ENCODE data around the gene KIF6. TPM values are rescaled to one million over a fixed set of nuclear protein-coding genes. Genes with fewer than 3 reads are reported as not detected.

KIF6 gene
- total RNA-seq, 1 experiment from 2014 or later, result not detected

GRCh38 chr6:39498096-39498495, 227.1 kb downstream of the KIF6 start:
- no peak overlapping the region for H3K4me3 ChIP-seq (ENCODE audit: low read depth in 2 of 2, low read length in 2 of 2)
- H3K27ac ChIP-seq (ENCODE audit: low read length), result no peak overlapping the region
- DNase-seq (ENCODE audit: low read depth, low spot score) (no peak), ATAC-seq (no peak)
- no peaks in the 10 kb centered on the region for H3K36me3 ChIP-seq (ENCODE audit: control insufficient read depth, insufficient read depth, low read length)
- no TSS peak for BruUV-seq (replicated peaks)
- H3K4me1 ChIP-seq (ENCODE audit: control insufficient read depth, insufficient read depth, low read length), result no peaks in the 10 kb centered on the region
- TF ChIP-seq TCF7L2 (IDR thresholded peaks at IDR 0.05; ENCODE audit: low read depth, low read length), result no peak
- no peak for TF ChIP-seq SIN3A (IDR thresholded peaks at IDR 0.05; ENCODE audit: borderline replicate concordance, insufficient read depth, low read depth, low read length)
- TF ChIP-seq REST (IDR thresholded peaks at IDR 0.05; ENCODE audit: insufficient read depth in 1 of 2, low read depth in 2 of 2, low read length in 1 of 2), result no peak
- TF ChIP-seq, protein P1, sequence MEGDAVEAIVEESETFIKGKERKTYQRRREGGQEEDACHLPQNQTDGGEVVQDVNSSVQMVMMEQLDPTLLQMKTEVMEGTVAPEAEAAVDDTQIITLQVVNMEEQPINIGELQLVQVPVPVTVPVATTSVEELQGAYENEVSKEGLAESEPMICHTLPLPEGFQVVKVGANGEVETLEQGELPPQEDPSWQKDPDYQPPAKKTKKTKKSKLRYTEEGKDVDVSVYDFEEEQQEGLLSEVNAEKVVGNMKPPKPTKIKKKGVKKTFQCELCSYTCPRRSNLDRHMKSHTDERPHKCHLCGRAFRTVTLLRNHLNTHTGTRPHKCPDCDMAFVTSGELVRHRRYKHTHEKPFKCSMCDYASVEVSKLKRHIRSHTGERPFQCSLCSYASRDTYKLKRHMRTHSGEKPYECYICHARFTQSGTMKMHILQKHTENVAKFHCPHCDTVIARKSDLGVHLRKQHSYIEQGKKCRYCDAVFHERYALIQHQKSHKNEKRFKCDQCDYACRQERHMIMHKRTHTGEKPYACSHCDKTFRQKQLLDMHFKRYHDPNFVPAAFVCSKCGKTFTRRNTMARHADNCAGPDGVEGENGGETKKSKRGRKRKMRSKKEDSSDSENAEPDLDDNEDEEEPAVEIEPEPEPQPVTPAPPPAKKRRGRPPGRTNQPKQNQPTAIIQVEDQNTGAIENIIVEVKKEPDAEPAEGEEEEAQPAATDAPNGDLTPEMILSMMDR (IDR thresholded peaks at IDR 0.05), result no peak
- TF ChIP-seq POLR2AphosphoS5 (IDR thresholded peaks at IDR 0.05; ENCODE audit: low read depth, low read length), result no peak
- ChIA-PET POLR2A (no interaction called here), CTCF (no interaction called here)
- no peaks in the 10 kb centered on the region for H3K9me3 ChIP-seq (ENCODE audit: control insufficient read depth, insufficient read depth, low read depth, low read length)
- in situ Hi-C loops (cut with HindIII; ENCODE audit: low pct_unique_long_range_greater_than_20kb, low sequenced_read_pairs) (no loop called here), intact Hi-C loops (cut with micrococcal nuclease; ENCODE audit: unreplicated experiment) (no loop called here)
- H3K27me3 ChIP-seq (ENCODE audit: control insufficient read depth, insufficient read depth, low read length), result no peaks in the 10 kb centered on the region

DNA sequence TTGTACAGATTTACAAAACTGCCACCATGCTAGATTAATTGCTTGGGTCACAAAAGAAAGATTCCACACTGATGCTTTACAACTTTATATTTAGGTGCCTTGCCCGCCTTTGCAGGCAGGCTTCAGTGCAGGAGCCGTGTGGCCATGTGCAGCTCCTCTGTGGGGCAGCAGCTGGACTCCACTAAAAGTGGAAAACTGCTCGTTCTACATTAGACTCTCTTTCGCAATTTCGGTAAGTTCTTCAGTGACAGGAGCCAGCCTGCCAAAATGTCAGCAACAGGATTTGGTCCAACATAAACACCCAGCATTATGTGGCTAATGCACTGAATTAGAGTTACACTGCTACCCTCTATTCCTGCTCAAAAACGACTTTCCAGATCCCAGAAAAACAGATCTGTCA, 228.3 kb downstream of the KIF6 start:
- H3K9me3 ChIP-seq (ENCODE audit: control insufficient read depth, insufficient read depth, low read depth, low read length), result no peaks in the 10 kb centered on the region
- no peak overlapping the region for H3K27ac ChIP-seq (ENCODE audit: low read length)
- TF ChIP-seq TCF7L2 (IDR thresholded peaks at IDR 0.05; ENCODE audit: low read depth, low read length) (no peak), REST (IDR thresholded peaks at IDR 0.05; ENCODE audit: insufficient read depth in 1 of 2, low read depth in 2 of 2, low read length in 1 of 2) (no peak)
- TF ChIP-seq, protein P1 (IDR thresholded peaks at IDR 0.05), result no peak
- intact Hi-C loops (cut with micrococcal nuclease; ENCODE audit: unreplicated experiment), result no loop called here
- BruUV-seq (replicated peaks), result no TSS peak
- H3K4me3 ChIP-seq (ENCODE audit: low read depth in 2 of 2, low read length in 2 of 2), result no peak overlapping the region
- in situ Hi-C loops (cut with HindIII; ENCODE audit: low pct_unique_long_range_greater_than_20kb, low sequenced_read_pairs), result no loop called here
- no peaks in the 10 kb centered on the region for H3K36me3 ChIP-seq (ENCODE audit: control insufficient read depth, insufficient read depth, low read length)
- H3K4me1 ChIP-seq (ENCODE audit: control insufficient read depth, insufficient read depth, low read length), result no peaks in the 10 kb centered on the region
- POLR2A ChIA-PET, result no interaction called here
- CTCF ChIA-PET, result no interaction called here
- ATAC-seq (no peak), DNase-seq (ENCODE audit: low read depth, low spot score) (no peak)
- H3K27me3 ChIP-seq (ENCODE audit: control insufficient read depth, insufficient read depth, low read length), result no peaks in the 10 kb centered on the region

Measured in Panc1 (cell line).